Fibroblast of pulmonary artery (primary cell): Measurements from ENCODE around the gene SBNO2.

ENCODE experiments used
- DNase-seq: peaks from one replicate; pipeline ENCODE4 v3.0.0-alpha.2; 2010; ENCODE audit warnings: low read depth
- H3K4me3 ChIP-seq: replicated peaks from 2 replicates; pipeline ENCODE4 v1.5.1; 2011; ENCODE audit warnings: low read depth, mild to moderate bottlenecking, control low read depth, low read length, moderate library complexity
- CTCF ChIP-seq: IDR thresholded peaks from 2 replicates; pipeline ENCODE4 v1.5.1; 2011; ENCODE audit warnings: mild to moderate bottlenecking, control low read depth, low read length, inconsistent platforms; ENCODE audit errors: missing control alignments

SBNO2 gene

GRCh38 chr19:1082165-1082927 is 91.7 kb downstream of the SBNO2 start:
- H3K4me3 ChIP-seq: no peak overlapping the region
- no peak for DNase-seq
- TF ChIP-seq CTCF: no peak

DNA sequence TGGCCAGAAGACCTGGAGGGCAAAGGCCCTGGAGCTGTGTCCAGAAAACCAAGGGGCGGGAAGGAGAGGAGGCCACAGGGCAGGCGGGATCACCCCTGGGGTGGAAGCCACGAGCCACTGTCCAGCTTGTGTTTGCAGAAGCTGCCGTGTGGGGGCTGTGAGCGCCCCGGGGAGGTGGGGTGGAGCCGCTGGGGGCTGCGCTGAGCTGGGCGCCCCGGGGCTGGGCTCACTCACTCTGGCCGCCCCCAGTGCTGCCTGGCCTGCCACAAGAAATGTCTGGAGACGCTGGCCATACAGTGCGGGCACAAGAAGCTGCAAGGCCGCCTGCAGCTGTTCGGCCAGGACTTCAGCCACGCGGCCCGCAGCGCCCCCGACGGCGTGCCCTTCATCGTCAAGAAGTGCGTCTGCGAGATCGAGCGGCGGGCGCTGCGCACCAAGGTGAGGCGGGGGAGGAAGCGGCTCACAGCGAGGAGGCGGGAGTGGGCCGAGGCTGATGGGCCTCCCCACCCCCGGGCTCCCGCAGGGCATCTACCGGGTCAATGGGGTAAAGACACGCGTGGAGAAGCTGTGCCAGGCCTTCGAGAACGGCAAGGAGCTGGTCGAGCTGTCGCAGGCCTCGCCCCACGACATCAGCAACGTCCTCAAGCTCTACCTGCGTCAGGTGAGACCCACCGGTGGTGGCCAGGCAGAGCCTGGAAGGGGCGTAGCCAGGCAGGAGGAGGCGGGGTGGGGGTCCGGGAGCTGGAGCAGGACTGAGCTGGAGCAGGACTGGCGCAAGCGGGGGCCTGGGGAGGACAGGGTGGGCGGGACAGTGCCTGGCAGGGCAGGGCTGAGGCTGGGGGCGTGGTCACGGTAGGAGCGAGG is 92.5 kb downstream of the SBNO2 start:
- no peak for DNase-seq
- H3K4me3 ChIP-seq: no peak overlapping the region
- no peak for TF ChIP-seq CTCF

GRCh38 chr19:1080360-1081161 is 93.5 kb downstream of the SBNO2 start:
- TF ChIP-seq CTCF: no peak
- no peak for DNase-seq
- H3K4me3 ChIP-seq: no peak overlapping the region

DNA sequence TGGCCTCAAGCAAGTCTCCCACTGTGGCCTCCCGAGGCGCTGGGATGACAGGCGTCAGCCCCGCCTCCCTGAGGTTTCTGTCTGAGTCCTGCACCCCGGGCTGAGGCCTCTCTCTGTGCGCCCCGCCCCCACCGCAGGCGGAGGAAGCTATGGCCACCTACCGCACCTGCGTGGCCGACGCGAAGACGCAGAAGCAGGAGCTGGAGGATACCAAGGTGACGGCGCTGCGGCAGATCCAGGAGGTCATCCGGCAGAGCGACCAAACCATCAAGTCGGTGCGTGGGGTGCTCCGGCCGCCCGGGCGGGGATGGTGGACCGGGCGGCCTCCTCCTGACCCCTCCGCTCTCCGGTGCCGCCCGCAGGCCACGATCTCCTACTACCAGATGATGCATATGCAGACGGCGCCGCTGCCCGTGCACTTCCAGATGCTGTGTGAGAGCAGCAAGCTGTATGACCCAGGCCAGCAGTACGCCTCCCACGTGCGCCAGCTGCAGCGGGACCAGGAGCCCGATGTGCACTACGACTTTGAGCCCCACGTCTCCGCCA is 94.4 kb downstream of the SBNO2 start:
- H3K4me3 ChIP-seq: no peak overlapping the region
- TF ChIP-seq CTCF: no peak
- no peak for DNase-seq

DNA sequence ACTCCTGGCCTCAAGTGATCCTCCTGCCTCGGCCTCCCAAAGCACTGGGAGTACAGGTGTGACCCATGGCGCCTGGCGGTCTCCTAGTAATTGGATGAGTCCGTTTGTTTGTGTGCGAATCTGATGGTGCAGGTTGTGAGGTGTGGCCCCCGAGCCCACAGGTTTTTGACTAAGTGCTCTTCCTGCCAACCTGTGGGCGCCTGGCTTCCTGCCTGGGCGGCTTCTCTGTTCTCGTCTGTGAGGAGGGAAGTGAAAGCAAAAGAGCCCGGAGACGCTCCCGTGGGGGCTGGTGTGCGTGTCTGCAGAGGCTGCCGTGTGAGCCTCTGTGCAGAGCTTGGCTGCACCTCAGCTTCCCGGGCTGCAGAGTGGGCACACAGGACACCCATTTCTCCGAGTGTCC is 97.1 kb downstream of the SBNO2 start:
- no peak for DNase-seq
- H3K4me3 ChIP-seq: no peak overlapping the region
- no peak for TF ChIP-seq CTCF

- no peak overlapping the region for H3K4me3 ChIP-seq
- DNase-seq: no peak
- no peak for TF ChIP-seq CTCF
Observed at GRCh38 chr19:1076046-1076386, 98.1 kb downstream of the SBNO2 start.
